Hepatocyte (in vitro differentiated cells): ENCODE data around the gene MGAT4A. TPM values are rescaled to one million over a fixed set of nuclear protein-coding genes. Genes with fewer than 3 reads are reported as not detected.

Source experiments
- DNase-seq: peaks from one replicate; pipeline ENCODE4 v3.0.0-alpha.2; 2016; ENCODE audit warnings: low spot score
- H2AFZ ChIP-seq: fragments of 200-600 bp; sonication (generic); 2 replicates; pipeline ENCODE4 v1.6.0; 2016; ENCODE audit warnings: antibody characterized with exemption, mild to moderate bottlenecking
- H3K27ac ChIP-seq: fragments of 200-600 bp; sonication (generic); 2 replicates; pipeline ENCODE4 v1.5.1; 2016; ENCODE audit warnings: mild to moderate bottlenecking
- H3K27me3 ChIP-seq: fragments of 200-600 bp; sonication (generic); 2 replicates; pipeline ENCODE4 v1.6.1; 2016
- H3K36me3 ChIP-seq: fragments of 200-600 bp; sonication (generic); replicated peaks from 2 replicates; pipeline ENCODE4 v1.5.1; 2016; ENCODE audit warnings: low read depth; ENCODE audit not compliant: insufficient read depth
- H3K4me1 ChIP-seq: fragments of 200-600 bp; sonication (generic); 2 replicates; pipeline ENCODE4 v1.5.1; 2016; ENCODE audit warnings: mild to moderate bottlenecking, moderate library complexity; ENCODE audit not compliant: insufficient read depth
- H3K4me2 ChIP-seq: fragments of 200-600 bp; sonication (generic); 2 replicates; pipeline ENCODE4 v1.6.0; 2016
- H3K4me3 ChIP-seq: fragments of 200-600 bp; sonication (generic); 2 replicates; pipeline ENCODE4 v1.5.1; 2016; ENCODE audit warnings: mild to moderate bottlenecking
- H3K79me2 ChIP-seq: fragments of 200-600 bp; sonication (generic); 2 replicates; pipeline ENCODE4 v1.6.0; 2017; ENCODE audit warnings: mild to moderate bottlenecking
- H3K9me2 ChIP-seq: fragments of 200-600 bp; sonication (generic); replicated peaks from 2 replicates; pipeline ENCODE4 v1.6.0; 2017; ENCODE audit warnings: mild to moderate bottlenecking; ENCODE audit not compliant: insufficient read depth
- H3K9me3 ChIP-seq: fragments of 200-600 bp; sonication (generic); 2 replicates; pipeline ENCODE4 v1.5.1; 2016; ENCODE audit warnings: low read depth, mild to moderate bottlenecking
- H4K20me1 ChIP-seq: fragments of 200-600 bp; sonication (generic); 2 replicates; pipeline ENCODE4 v1.6.0; 2016; ENCODE audit warnings: mild to moderate bottlenecking; ENCODE audit not compliant: insufficient read depth, poor library complexity, severe bottlenecking
- CTCF ChIP-seq: fragments of 200-600 bp; sonication (generic); IDR thresholded peaks from 2 replicates; pipeline ENCODE4 v1.5.1; 2016; ENCODE audit warnings: antibody characterized with exemption, mild to moderate bottlenecking; ENCODE audit not compliant: poor library complexity
- EZH2 ChIP-seq: fragments of 200-600 bp; sonication (generic); IDR thresholded peaks from 2 replicates; pipeline ENCODE4 v1.6.1; 2016; ENCODE audit warnings: antibody characterized with exemption, mild to moderate bottlenecking, borderline replicate concordance
- EZH2phosphoT487 ChIP-seq: fragments of 200-600 bp; sonication (generic); IDR thresholded peaks from one replicate; pipeline ENCODE4 v1.6.1; 2018; ENCODE audit warnings: antibody characterized with exemption, mild to moderate bottlenecking, low read depth, moderate library complexity; ENCODE audit not compliant: unreplicated experiment, severe bottlenecking
- WGBS: methylation state at CpG from one replicate; pipeline ENCODE4 v1.1.6; 2016; ENCODE audit warnings: low lambda C conversion rate; ENCODE audit errors: missing lambda C conversion rate; 5-methylcytosine and 5-hydroxymethylcytosine counted together
- polyA plus RNA-seq: library from polyadenylated mRNA; unstranded; fragments of >200 nt; fragmentation: Nextera tagmentation; extraction: Ambion mirVana; gene quantifications from 2 replicates; pipeline ENCODE4 v1.2.1, GENCODE V29; 2016
- total RNA-seq: library from RNA; depleted of rRNA; stranded (reverse); fragments of >200 nt; gene quantifications from 2 replicates; pipeline ENCODE4 v1.2.3, GENCODE V29; 2014

The MGAT4A gene
- total and polyA plus RNA-seq, 2 experiments from 2014 or later, result 10.1 to 21.6 TPM

GRCh38 chr2:98708396-98709186 is 22.3 kb downstream of the MGAT4A start:
- no peak for DNase-seq
- Histone ChIP-seq H2AFZ (no peak overlapping the region), H3K4me3 (no peak overlapping the region), H4K20me1 (no peaks in the 10 kb centered on the region), H3K4me2 (no peak overlapping the region), H3K9me3 (no peaks in the 10 kb centered on the region), H3K4me1 (peaks cover 13% of the 10 kb centered on the region), H3K27me3 (no peaks in the 10 kb centered on the region), H3K9me2 (no peaks in the 10 kb centered on the region), H3K79me2 (peaks cover 30% of the 10 kb centered on the region), H3K27ac (no peak overlapping the region), H3K36me3 (no peaks in the 10 kb centered on the region)
- WGBS, result 74% methylated on average over 6 of the region's 6 CpGs
- TF ChIP-seq CTCF, result no peak
- no peak for TF ChIP-seq EZH2
- no peak for TF ChIP-seq EZH2phosphoT487

- no peaks in the 10 kb centered on the region for H3K27me3 ChIP-seq
- no peak for TF ChIP-seq CTCF
- no peak for TF ChIP-seq EZH2phosphoT487
- no peak for TF ChIP-seq EZH2
- H3K9me3 ChIP-seq, result no peaks in the 10 kb centered on the region
- WGBS, result 89% methylated on average over 2 of the region's 2 CpGs
- no peak overlapping the region for H2AFZ ChIP-seq
- H3K36me3 ChIP-seq, result no peaks in the 10 kb centered on the region
- DNase-seq, result no peak
- H3K9me2 ChIP-seq, result no peaks in the 10 kb centered on the region
- H3K79me2 ChIP-seq, result peaks cover 16% of the 10 kb centered on the region
- H3K4me3 ChIP-seq, result no peak overlapping the region
- peaks cover 31% of the 10 kb centered on the region for H3K4me1 ChIP-seq
- no peak overlapping the region for H3K27ac ChIP-seq
- no peak overlapping the region for H3K4me2 ChIP-seq
- no peaks in the 10 kb centered on the region for H4K20me1 ChIP-seq
These were observed 24.3 kb downstream of the MGAT4A start for GRCh38 chr2:98706591-98706990.

- peaks cover 17% of the 10 kb centered on the region for H3K79me2 ChIP-seq
- H4K20me1 ChIP-seq, result no peaks in the 10 kb centered on the region
- no peaks in the 10 kb centered on the region for H3K9me2 ChIP-seq
- H3K27ac ChIP-seq, result peak overlapping the region; percentile 48
- H2AFZ ChIP-seq, result no peak overlapping the region
- 58% methylated on average over 3 of the region's 3 CpGs for WGBS
- no peak for DNase-seq
- peaks cover 36% of the 10 kb centered on the region for H3K4me1 ChIP-seq
- no peaks in the 10 kb centered on the region for H3K27me3 ChIP-seq
- H3K9me3 ChIP-seq, result no peaks in the 10 kb centered on the region
- peak overlapping the region; percentile 54 for H3K4me2 ChIP-seq
- no peaks in the 10 kb centered on the region for H3K36me3 ChIP-seq
- TF ChIP-seq EZH2, result no peak
- no peak for TF ChIP-seq EZH2phosphoT487
- TF ChIP-seq CTCF, result no peak
- no peak overlapping the region for H3K4me3 ChIP-seq
These were observed 25.7 kb downstream of the MGAT4A start for GRCh38 chr2:98705333-98705617.
